ENCODE data around the gene SORL1. TPM values are rescaled to one million over a fixed set of nuclear protein-coding genes. Genes with fewer than 3 reads are reported as not detected.

SORL1 gene
- total RNA-seq, 2 experiments from 2014 or later = 228 to 411 TPM

GRCh38 chr11:121578251-121578976 lies 126.3 kb downstream of the SORL1 start:
- BruUV-seq (replicated peaks) = no TSS peak
- no peak for TF ChIP-seq EZH2phosphoT487 (IDR thresholded peaks at IDR 0.05; ENCODE audit: borderline replicate concordance, low read depth, low read length)
- no peak for TF ChIP-seq CTCF (conservative IDR thresholded peaks at IDR 0.05; ENCODE audit: low read length)
- H2AFZ ChIP-seq (ENCODE audit: low read length) = no peak overlapping the region
- no peaks in the 10 kb centered on the region for H3K9me2 ChIP-seq (ENCODE audit: insufficient read depth, low read length)
- intact Hi-C loops (cut with micrococcal nuclease; ENCODE audit: unreplicated experiment) = no loop called here
- DNase-seq (ENCODE audit: low spot score) = no peak
- no peaks in the 10 kb centered on the region for H4K20me1 ChIP-seq (ENCODE audit: insufficient read depth, low read length)
- no peak overlapping the region for H3K4me2 ChIP-seq (ENCODE audit: low read length)
- POLR2A ChIA-PET = interaction anchor here (1.0 kb wide), 1 partner anchor 151 kb away, joined by 4 read pairs; no protein-coding TSS in a partner anchor
- no peaks in the 10 kb centered on the region for H3K9me3 ChIP-seq (ENCODE audit: low read length)
- H3K4me3 ChIP-seq (ENCODE audit: low read depth, low read length, poor library complexity, severe bottlenecking) = no peak overlapping the region
- H3K79me2 ChIP-seq (ENCODE audit: insufficient read depth, low read depth, low read length) = no peaks in the 10 kb centered on the region
- peaks cover 22% of the 10 kb centered on the region for H3K4me1 ChIP-seq (ENCODE audit: insufficient read depth, low read length, poor library complexity, severe bottlenecking)
- H3K27ac ChIP-seq (ENCODE audit: low read depth, low read length, poor library complexity, severe bottlenecking) = no peak overlapping the region
- CTCF ChIA-PET (ENCODE audit: unreplicated experiment) = no interaction called here
- peaks cover 100% of the 10 kb centered on the region for H3K36me3 ChIP-seq (ENCODE audit: insufficient read depth, low read length)

- TF ChIP-seq CTCF (conservative IDR thresholded peaks at IDR 0.05; ENCODE audit: low read length) (no peak), EZH2phosphoT487 (IDR thresholded peaks at IDR 0.05; ENCODE audit: borderline replicate concordance, low read depth, low read length) (no peak)
- ChIA-PET POLR2A (interaction anchor here (0.6 to 2.8 kb wide), 5 partner anchors 9 to 229 kb away, joined by 3 to 21 read pairs (median 4); no protein-coding TSS in a partner anchor), CTCF (ENCODE audit: unreplicated experiment) (no interaction called here)
- no peaks in the 10 kb centered on the region for H4K20me1 ChIP-seq (ENCODE audit: insufficient read depth, low read length)
- intact Hi-C loops (cut with micrococcal nuclease; ENCODE audit: unreplicated experiment) = no loop called here
- no peaks in the 10 kb centered on the region for H3K9me3 ChIP-seq (ENCODE audit: low read length)
- H3K9me2 ChIP-seq (ENCODE audit: insufficient read depth, low read length) = no peaks in the 10 kb centered on the region
- H3K4me1 ChIP-seq (ENCODE audit: insufficient read depth, low read length, poor library complexity, severe bottlenecking) = peaks cover 10% of the 10 kb centered on the region
- no peak for DNase-seq (ENCODE audit: low spot score)
- H3K4me2 ChIP-seq (ENCODE audit: low read length) = no peak overlapping the region
- peaks cover 100% of the 10 kb centered on the region for H3K36me3 ChIP-seq (ENCODE audit: insufficient read depth, low read length)
- H2AFZ ChIP-seq (ENCODE audit: low read length) = no peak overlapping the region
- peaks cover 4% of the 10 kb centered on the region; the same call in 1 of the 2 replicates for H3K79me2 ChIP-seq (ENCODE audit: insufficient read depth, low read depth, low read length)
- no TSS peak for BruUV-seq (replicated peaks)
- H3K27ac ChIP-seq (ENCODE audit: low read depth, low read length, poor library complexity, severe bottlenecking) = no peak overlapping the region
- H3K4me3 ChIP-seq (ENCODE audit: low read depth, low read length, poor library complexity, severe bottlenecking) = no peak overlapping the region
Measured at GRCh38 chr11:121580154-121580553, 128.0 kb downstream of the SORL1 start.

GRCh38 chr11:121581607-121582006 lies 129.5 kb downstream of the SORL1 start:
- Histone ChIP-seq H2AFZ (ENCODE audit: low read length) (no peak overlapping the region), H3K4me1 (ENCODE audit: insufficient read depth, low read length, poor library complexity, severe bottlenecking) (peaks cover 7% of the 10 kb centered on the region), H3K36me3 (ENCODE audit: insufficient read depth, low read length) (peaks cover 100% of the 10 kb centered on the region), H3K4me3 (ENCODE audit: low read depth, low read length, poor library complexity, severe bottlenecking) (no peak overlapping the region), H3K9me2 (ENCODE audit: insufficient read depth, low read length) (no peaks in the 10 kb centered on the region), H3K9me3 (ENCODE audit: low read length) (no peaks in the 10 kb centered on the region), H3K4me2 (ENCODE audit: low read length) (no peak overlapping the region), H4K20me1 (ENCODE audit: insufficient read depth, low read length) (no peaks in the 10 kb centered on the region), H3K27ac (ENCODE audit: low read depth, low read length, poor library complexity, severe bottlenecking) (peak overlapping the region; percentile 54), H3K79me2 (ENCODE audit: insufficient read depth, low read depth, low read length) (peaks cover 9% of the 10 kb centered on the region; the same call in 1 of the 2 replicates)
- no peak for DNase-seq (ENCODE audit: low spot score)
- ChIA-PET POLR2A (interaction anchor here (2.8 kb wide), 1 partner anchor 11 kb away, joined by 21 read pairs; no protein-coding TSS in a partner anchor), CTCF (ENCODE audit: unreplicated experiment) (no interaction called here)
- BruUV-seq (replicated peaks) = no TSS peak
- TF ChIP-seq EZH2phosphoT487 (IDR thresholded peaks at IDR 0.05; ENCODE audit: borderline replicate concordance, low read depth, low read length) (no peak), CTCF (conservative IDR thresholded peaks at IDR 0.05; ENCODE audit: low read length) (no peak)
- intact Hi-C loops (cut with micrococcal nuclease; ENCODE audit: unreplicated experiment) = no loop called here

Data from OCI-LY7 (cell line).